ENCODE measurements around the gene ZEB1.

DNA sequence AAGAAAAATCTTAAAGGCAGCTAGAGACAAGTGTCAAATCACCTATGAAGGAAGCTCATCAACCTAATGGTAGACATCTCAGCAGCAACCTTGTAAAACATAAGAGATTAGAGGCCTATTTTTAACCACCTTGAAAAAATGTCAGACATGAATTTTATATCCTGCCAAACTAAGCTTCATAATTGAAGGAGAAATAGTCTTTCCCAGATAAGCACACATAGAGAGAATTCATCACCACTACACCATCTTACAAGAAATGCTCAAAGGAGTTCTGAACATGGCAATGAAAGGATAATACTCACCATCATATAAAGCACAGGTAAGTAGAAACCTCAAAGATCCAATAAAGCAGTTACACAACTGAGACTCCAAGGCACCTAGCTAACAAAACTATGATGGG, 156.5 kb downstream of the ZEB1 start:
- TF ChIP-seq, protein P1, sequence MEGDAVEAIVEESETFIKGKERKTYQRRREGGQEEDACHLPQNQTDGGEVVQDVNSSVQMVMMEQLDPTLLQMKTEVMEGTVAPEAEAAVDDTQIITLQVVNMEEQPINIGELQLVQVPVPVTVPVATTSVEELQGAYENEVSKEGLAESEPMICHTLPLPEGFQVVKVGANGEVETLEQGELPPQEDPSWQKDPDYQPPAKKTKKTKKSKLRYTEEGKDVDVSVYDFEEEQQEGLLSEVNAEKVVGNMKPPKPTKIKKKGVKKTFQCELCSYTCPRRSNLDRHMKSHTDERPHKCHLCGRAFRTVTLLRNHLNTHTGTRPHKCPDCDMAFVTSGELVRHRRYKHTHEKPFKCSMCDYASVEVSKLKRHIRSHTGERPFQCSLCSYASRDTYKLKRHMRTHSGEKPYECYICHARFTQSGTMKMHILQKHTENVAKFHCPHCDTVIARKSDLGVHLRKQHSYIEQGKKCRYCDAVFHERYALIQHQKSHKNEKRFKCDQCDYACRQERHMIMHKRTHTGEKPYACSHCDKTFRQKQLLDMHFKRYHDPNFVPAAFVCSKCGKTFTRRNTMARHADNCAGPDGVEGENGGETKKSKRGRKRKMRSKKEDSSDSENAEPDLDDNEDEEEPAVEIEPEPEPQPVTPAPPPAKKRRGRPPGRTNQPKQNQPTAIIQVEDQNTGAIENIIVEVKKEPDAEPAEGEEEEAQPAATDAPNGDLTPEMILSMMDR (conservative IDR thresholded peaks at IDR 0.05): no peak
- no peak for TF ChIP-seq ZFX (IDR thresholded peaks at IDR 0.05)
